ENCODE results near the gene NIT1. TPM values are rescaled to one million over a fixed set of nuclear protein-coding genes. Genes with fewer than 3 reads are reported as not detected.

NIT1 gene
- total and polyA plus RNA-seq, 8 donors: 17.9 to 48.4 (median 20.1) TPM

DNA sequence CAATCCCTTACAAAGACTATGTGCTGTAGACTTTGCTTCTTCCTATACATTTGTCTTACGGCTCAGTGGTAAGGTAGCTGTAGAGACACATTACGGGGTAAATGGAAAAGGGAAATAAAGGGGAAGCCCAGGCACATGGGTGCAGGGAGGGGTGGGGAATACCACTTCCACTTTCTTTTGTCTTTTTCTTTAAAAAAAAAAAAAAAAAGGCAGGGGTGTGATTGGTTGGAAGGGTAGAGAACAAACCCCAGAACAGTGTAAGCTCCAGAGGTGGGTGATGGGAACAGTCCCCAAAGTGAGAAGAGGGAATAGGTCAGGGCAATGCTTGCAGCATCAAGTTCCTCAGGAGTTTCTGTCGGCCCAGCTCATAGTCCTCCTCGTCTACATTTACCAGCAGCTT lies 3.9 kb downstream of the NIT1 start:
- Histone ChIP-seq H3K4me1 (peaks cover 16 to 24% (median 23%) of the 10 kb centered on the region in 3 donors), H3K4me3 (no peak overlapping the region), H3K9me3 (no peaks in the 10 kb centered on the region), H3K27ac (no peak overlapping the region), H3K36me3 (peaks cover 0 to 44% (median 21%) of the 10 kb centered on the region in 3 donors), H3K27me3 (no peaks in the 10 kb centered on the region)
- no peak for DNase-seq
- no peak for FAIRE-seq
- ATAC-seq: no peak
- intact Hi-C loops (cut with DNase I): no loop called here
- 83 to 85% methylated on average over 4 of the region's 4 CpGs for WGBS, 2 donors
- TF ChIP-seq, protein P1, sequence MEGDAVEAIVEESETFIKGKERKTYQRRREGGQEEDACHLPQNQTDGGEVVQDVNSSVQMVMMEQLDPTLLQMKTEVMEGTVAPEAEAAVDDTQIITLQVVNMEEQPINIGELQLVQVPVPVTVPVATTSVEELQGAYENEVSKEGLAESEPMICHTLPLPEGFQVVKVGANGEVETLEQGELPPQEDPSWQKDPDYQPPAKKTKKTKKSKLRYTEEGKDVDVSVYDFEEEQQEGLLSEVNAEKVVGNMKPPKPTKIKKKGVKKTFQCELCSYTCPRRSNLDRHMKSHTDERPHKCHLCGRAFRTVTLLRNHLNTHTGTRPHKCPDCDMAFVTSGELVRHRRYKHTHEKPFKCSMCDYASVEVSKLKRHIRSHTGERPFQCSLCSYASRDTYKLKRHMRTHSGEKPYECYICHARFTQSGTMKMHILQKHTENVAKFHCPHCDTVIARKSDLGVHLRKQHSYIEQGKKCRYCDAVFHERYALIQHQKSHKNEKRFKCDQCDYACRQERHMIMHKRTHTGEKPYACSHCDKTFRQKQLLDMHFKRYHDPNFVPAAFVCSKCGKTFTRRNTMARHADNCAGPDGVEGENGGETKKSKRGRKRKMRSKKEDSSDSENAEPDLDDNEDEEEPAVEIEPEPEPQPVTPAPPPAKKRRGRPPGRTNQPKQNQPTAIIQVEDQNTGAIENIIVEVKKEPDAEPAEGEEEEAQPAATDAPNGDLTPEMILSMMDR (IDR thresholded peaks at IDR 0.05): no peak

DNA sequence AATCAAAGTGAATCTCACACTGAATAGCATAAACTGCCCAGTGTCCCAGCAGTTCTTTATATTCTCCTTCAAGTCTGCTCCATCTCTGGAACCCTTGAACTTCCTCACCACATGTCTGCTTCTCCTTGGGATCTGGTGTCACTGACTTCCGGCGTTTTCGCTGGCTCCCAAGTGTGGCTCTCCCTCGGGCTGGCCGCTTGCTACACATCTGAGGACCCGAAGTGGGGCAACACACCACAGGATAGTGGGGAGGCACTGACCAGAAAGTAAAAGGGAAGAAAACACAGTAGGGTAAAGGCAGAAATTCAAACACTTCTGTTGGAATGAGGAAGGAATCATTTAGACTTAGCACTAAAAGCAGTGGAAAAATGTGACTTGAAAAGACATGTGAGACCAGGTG lies 5.1 kb downstream of the NIT1 start:
- ATAC-seq (no peak), FAIRE-seq (no peak), DNase-seq (no peak)
- intact Hi-C loops (cut with DNase I): no loop called here
- TF ChIP-seq, protein P1 (IDR thresholded peaks at IDR 0.05): no peak
- Histone ChIP-seq H3K4me3 (no peak overlapping the region), H3K36me3 (peaks cover 0 to 45% (median 21%) of the 10 kb centered on the region in 3 donors), H3K9me3 (no peaks in the 10 kb centered on the region), H3K4me1 (peaks cover 16 to 24% (median 21%) of the 10 kb centered on the region in 3 donors), H3K27me3 (no peaks in the 10 kb centered on the region), H3K27ac (no peak overlapping the region)
- 80 to 87% methylated on average over 6 of the region's 6 CpGs for WGBS, 2 donors

DNA sequence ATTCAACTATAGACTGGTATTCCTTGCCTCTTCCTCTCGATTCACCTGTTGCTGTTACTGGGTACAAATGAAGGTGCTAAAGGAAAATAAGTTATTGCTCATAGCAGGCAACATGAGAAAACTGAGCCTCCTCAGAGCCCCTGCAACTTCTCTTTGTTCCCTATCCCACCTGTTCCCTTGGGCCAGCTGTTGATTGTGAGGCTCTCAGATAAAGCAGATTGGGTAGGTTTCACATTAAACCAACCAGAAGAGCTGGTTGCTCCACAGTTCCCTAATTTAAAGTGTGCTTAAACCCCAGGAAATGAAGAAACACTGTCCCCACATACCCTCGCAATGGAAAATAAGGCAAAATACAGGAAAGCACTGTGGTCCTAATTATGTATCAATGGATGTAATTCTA lies 9.7 kb downstream of the NIT1 start:
- Histone ChIP-seq H3K4me3 (no peak overlapping the region), H3K4me1 (peaks cover 0 to 12% (median 6%) of the 10 kb centered on the region in 3 donors), H3K9me3 (no peaks in the 10 kb centered on the region), H3K36me3 (peaks cover 0 to 28% (median 10%) of the 10 kb centered on the region in 3 donors), H3K27ac (no peak overlapping the region), H3K27me3 (no peaks in the 10 kb centered on the region)
- TF ChIP-seq, protein P1 (IDR thresholded peaks at IDR 0.05): no peak
- intact Hi-C loops (cut with DNase I): no loop called here
- 84 to 87% methylated on average over 2 of the region's 2 CpGs for WGBS, 2 donors
- FAIRE-seq (no peak), ATAC-seq (no peak), DNase-seq (no peak)

DNA sequence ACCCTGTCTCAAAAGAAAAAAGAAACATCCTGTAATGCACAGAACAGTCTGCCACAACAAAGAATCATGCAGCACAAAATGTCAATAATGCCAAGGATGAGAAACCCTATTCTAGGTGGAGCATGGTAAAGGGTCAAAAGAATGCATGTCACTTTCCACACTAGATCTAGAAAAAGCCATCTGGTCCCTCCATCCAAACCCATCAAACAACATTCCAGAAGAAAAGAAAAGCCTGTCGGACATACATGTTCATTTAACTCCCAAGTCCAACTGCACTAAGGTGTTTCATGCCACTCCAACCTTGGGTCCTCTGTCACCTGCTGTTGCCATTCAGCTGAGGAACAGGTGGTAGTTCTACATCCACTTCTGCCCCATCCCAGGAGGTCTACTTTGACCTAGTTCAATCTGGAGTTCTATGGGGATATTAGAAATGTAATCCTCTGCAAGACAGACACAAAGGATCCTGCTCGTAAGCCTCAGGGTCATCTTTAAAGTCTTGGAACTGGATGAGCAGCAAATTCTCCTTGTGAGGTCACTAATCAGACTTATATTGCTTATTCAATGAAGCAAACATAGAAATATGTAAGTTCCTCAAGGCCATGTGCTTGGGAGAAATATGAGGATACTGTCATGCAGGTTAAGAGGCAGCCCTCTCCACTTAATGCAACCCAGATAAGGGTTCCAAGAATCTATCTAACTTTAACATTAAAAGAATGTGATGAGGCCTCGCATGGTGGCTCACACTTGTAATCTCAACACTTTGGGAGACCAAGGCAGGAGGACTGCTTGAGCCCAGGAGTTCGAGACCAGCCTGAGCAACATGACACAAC lies 10.9 kb downstream of the NIT1 start:
- peaks cover 4 to 12% (median 6%) of the 10 kb centered on the region in 3 donors for H3K4me1 ChIP-seq
- WGBS, 2 donors: 89% methylated on average over 4 of the region's 4 CpGs
- ATAC-seq: no peak
- no peak for FAIRE-seq
- no peak overlapping the region for H3K27ac ChIP-seq
- no peaks in the 10 kb centered on the region for H3K27me3 ChIP-seq
- intact Hi-C loops (cut with DNase I): no loop called here
- DNase-seq: no peak
- TF ChIP-seq, protein P1 (IDR thresholded peaks at IDR 0.05): no peak
- H3K9me3 ChIP-seq: no peaks in the 10 kb centered on the region
- peaks cover 0 to 20% (median 0%) of the 10 kb centered on the region in 3 donors for H3K36me3 ChIP-seq
- H3K4me3 ChIP-seq: no peak overlapping the region

DNA sequence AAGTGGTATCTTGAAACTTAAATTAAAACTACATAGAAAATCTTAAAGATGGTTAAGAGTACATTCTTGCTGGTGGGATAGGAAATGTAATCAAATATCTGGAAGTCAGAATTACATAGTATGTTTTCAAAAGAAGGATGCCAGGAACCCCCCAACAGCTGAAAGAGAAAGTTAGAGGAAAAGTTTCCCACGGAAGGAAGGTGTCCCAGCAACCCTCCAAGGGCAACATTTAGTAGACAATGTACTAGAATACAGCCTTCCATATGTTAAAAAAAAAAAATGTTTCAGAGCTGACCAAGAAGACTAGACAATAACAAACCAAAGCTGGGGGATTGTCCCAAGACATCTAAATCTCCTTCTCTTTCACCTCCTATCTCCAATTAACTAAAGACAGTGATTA lies 12.4 kb downstream of the NIT1 start:
- H3K9me3 ChIP-seq: no peaks in the 10 kb centered on the region
- no peak for FAIRE-seq
- no peak overlapping the region for H3K27ac ChIP-seq
- peaks cover 6 to 12% (median 9%) of the 10 kb centered on the region in 3 donors for H3K4me1 ChIP-seq
- WGBS, 2 donors: 39 to 47% methylated on average over 1 of the region's 1 CpG
- no peak overlapping the region for H3K4me3 ChIP-seq
- H3K36me3 ChIP-seq: peaks cover 0 to 10% (median 0%) of the 10 kb centered on the region in 3 donors
- DNase-seq: no peak
- intact Hi-C loops (cut with DNase I): loop anchor here in 1 of 3 donors (10.0 kb wide), 1 partner anchor 295 kb away; no protein-coding TSS in a partner anchor
- no peak for ATAC-seq
- H3K27me3 ChIP-seq: no peaks in the 10 kb centered on the region
- TF ChIP-seq, protein P1 (IDR thresholded peaks at IDR 0.05): no peak
